GM18951 (cell line): ENCODE data around the gene DHRSX.

Experiments used
- POLR2A ChIP-seq: IDR thresholded peaks from 4 replicates; pipeline ENCODE4 v1.6.1; 2011; ENCODE audit warnings: mild to moderate bottlenecking; ENCODE audit not compliant: insufficient read length, insufficient read depth; ENCODE audit errors: extremely low read depth
- in situ Hi-C: fragments of 300-500 bp; cut with MboI; formaldehyde crosslinking; loops from one replicate; pipeline ENCODE4 v1.12.0; 2022; ENCODE audit warnings: low sequenced_read_pairs, mixed read lengths, inconsistent platforms; ENCODE audit not compliant: unreplicated experiment

DHRSX gene

GRCh38 chrX:2499507-2499906 lies 1.3 kb downstream of the DHRSX start:
- no peak for TF ChIP-seq POLR2A
- in situ Hi-C loops, result no loop called here

DNA sequence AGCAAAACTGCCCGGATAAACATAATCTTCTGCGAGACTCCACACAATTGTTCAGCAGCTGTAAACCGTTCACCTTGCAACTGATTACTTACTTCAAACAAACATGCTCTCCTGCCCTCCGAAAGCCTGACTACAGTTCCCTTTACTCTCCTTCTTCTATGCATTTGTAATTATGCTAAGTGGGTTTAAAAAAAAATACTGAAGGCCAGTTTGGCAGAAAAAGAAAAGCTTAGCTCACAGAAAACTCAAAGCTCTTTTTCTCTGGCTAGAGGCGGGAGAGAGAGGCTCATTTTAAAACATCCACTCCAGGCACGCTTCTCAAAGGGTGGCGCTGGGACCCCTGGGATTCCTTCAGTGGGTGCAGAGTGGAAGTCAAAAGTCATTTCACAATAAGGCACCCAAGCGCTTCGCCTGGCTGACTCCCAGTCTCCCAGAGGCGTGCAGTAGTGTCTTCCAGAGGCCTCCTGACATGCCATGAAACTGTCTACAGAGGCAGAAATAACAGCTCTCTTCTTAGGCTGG lies 1.9 kb downstream of the DHRSX start:
- in situ Hi-C loops, result no loop called here
- TF ChIP-seq POLR2A, result no peak

GRCh38 chrX:2497961-2498780 lies 2.6 kb downstream of the DHRSX start:
- in situ Hi-C loops, result no loop called here
- no peak for TF ChIP-seq POLR2A

DNA sequence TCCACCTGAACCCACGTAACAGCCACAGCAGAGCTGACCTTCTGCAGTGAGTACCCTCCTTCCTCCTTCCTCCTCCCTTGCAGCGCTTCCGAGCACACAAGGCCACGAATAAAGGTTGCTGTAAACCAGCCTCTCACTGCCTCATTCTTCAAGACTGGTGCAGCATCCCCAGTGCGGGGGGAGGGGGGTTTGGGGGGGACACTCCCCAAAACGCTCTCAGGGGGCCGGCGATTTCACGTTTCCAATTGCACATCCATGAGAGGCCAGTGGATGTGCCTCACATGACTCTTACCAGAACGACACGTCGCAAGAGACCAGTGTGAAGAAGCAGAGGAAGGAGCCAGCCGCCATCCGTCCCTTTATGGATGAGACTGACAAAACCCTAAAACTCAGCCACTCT lies 5.2 kb downstream of the DHRSX start:
- TF ChIP-seq POLR2A, result no peak
- in situ Hi-C loops, result no loop called here

DNA sequence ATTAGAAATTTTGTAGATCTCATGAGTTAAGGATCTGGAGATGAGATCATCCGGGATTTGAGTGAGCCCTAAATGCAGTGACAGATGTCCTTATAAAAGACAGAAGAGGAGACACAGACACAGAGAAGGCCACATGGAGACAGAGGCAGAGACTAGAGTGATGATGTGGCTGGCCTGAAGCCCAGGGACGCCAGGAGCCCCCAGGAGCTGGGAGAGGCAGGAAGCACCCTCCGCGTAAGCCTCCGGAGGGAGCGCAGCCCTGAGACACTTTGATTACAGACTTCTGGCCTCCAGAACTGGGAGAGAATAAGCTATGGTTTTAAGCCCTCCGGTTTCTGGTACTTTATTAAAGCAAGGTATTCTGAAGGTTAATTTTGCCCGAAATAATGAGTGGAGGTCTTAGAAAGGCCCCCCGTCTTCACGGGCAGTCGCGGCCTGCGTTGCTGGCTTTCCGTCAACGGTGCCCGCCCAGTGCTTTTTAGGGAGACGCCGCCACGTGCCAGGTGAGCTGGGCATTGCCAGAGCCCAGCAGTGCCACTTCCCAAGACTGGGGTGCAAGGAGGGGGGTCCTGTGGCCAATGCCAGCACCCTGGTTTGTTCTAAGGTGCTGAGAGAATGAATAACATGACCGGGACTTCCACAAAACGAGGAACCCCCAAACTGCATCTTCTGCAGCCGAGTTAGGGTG lies 8.1 kb downstream of the DHRSX start:
- in situ Hi-C loops, result no loop called here
- no peak for TF ChIP-seq POLR2A

- in situ Hi-C loops, result no loop called here
- TF ChIP-seq POLR2A, result no peak
These were observed 10.1 kb downstream of the DHRSX start for GRCh38 chrX:2490634-2491033.

DNA sequence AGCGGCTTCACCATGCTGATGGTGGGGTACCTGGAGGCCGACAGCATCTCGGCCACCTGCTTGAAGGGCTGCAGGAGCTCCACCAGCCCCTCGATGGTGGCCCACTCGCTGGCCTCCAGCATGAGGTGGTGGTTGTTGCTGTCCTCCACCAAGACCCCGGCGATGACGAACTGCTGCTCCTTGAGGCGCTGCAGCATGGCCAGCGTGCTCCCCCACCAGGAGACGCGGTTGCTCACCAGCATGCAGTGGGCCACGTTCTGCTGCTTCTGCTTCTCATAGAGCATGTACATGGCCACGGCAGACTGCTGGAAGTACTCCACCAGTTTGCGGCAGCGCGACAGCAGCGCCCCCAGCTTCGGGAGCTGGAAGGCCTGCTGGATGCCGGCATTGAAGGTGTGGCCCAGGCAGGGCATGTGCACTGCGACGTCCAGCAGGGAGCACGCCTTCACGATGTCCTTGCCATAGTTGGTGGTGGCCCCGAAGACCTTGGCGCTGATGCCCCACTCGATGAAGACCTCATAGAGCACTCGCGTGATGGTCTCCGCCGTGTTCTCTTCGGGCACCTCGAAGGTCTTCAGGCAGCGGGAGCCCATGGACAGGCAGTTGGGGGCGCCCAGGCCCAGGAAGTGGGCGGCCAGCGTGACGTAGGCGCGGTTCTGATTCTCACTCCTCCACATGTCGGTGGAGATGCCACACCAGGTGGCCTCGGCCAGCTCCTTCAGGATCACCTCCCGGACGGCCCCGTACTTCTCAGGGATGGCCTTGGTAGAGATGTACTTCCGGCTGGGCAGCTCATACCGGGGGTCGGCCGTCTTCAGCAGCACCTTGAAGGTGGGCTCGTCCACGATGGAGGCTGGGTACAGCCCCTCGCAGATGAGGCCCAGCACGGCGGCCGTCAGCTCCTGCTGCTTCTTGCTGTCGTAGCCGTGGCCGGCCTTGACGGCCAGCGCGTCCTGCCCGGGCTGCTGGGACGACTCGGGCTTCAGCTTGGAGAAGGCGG lies 11.0 kb downstream of the DHRSX start:
- TF ChIP-seq POLR2A, result no peak
- in situ Hi-C loops, result no loop called here

- no peak for TF ChIP-seq POLR2A
- in situ Hi-C loops, result no loop called here
These were observed 12.0 kb downstream of the DHRSX start for GRCh38 chrX:2488621-2489285.

GRCh38 chrX:2487366-2487765 lies 13.4 kb downstream of the DHRSX start:
- TF ChIP-seq POLR2A, result no peak
- in situ Hi-C loops, result no loop called here

DNA sequence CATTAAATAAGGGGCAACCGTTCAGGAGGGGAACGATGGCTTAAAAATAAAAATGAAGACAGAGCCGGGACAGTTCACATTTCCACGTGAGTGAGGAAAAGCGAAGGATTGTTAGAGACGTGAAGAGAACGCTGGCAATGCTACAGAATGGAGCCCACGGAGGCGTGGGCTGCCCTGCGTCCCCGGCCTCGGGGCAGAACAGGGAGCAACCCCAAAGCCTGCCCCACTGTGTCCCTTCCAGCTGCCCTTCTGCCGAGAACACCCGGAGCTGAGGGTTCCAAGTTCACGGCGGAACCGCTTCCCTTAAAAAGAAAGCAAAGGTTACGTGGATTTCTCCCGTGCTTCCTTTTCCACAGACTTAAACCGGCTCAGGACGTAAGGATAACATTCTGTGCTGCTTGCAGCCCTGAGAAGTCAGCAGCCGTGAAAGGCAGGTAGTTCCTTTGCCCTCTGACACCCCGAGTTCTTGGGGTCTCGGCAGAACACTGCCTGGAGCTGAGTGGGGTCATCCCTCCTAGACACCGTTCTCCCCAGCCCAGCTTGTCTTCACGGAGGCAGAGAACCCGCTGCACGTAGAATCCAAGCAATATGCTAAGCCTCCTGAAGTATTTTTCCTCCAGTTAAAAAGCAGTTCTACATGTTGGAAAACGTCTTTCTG lies 14.2 kb downstream of the DHRSX start:
- in situ Hi-C loops, result no loop called here
- TF ChIP-seq POLR2A, result no peak

GRCh38 chrX:2485789-2486345 lies 14.9 kb downstream of the DHRSX start:
- in situ Hi-C loops, result no loop called here
- no peak for TF ChIP-seq POLR2A
